Hematopoietic multipotent progenitor cell treated with erythropoietin and hydrocortisone succinate and interleukin-3 and kit ligand, for 6 days (in vitro differentiated cells): ENCODE data around the gene MCRIP2.
"Not testable (repeated sequence)": the region's sequence is repeated elsewhere in the genome, so short reads cannot be mapped to it uniquely, and the experiment has no call there.

Experiments
- DNase-seq: peaks from one replicate; pipeline ENCODE4 v3.0.0-alpha.2; 2015

MCRIP2 gene

DNA sequence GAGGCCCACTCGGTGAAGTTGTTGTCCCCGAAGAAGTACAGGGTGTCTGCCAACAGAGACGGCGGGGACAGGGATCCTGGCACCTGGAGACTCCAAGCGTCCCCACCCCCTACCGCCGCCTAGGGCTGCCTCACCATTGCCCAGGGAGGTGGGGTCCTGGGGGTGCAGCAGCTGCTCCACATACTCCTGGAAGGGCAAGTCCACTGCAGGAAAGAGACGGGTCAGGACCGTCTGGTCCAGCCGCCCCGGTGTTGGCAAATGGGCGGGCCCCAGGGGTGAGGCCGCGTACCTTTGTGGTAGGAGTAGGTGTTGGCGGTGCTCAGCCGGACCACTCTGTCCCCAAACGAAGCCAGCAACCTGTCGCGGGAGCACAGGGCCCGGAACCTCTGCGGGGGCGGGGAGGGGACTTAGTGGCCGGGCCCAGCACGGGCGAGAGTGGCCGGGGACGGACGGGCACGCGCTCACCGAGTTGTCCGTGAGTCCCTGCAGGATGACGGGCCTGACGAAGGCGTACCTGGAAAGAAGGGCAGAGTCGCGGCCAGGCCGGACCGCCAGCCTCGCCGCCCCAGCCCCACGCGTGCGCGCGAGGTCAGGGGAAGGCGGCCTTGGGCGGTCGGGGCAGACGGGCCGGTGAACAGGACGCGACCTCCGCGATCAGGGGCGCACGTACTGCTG lies 41.9 kb downstream of the MCRIP2 start:
- DNase-seq: peak; percentile 36

DNA sequence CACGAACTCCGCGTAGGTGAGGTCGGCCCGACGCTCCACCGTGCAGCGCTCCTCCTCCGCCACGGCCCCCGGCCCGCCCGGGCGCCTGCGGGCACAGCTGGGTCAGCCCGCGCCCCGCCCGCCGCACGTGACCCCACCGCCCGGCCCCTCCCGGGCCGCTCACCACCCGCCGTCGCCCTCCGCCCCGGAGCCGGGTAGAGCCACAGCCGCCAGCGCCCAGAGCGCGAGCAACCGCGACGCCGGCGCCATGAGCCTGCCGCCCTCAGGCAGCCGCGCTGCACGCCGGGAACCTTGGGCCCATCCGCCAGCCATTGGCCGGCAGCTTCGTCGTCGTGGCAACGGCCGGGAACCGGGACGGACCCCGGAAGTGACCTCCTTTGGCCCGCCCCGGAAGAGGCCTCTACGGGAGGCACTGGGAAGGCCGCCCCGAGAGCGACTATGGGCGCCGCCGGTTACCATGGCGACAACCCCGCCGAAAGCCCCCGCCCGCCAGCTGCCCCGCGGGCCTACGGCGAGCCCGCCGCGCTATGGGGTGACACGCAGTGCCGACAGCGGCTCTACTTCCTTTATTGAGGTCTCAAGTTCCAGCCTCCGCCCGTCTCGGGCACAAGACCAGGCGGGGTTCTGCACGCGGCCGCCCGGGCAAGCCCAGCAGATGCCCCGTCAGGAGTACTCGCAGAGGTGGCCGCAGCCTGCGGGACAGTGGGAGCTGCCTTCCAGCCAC lies 42.6 kb downstream of the MCRIP2 start, which contains the start of gene JMJD8:
Gene JMJD8, minus strand, starts transcription at position 264 of the 724 bp plus-strand sequence. Its CDS starts 15 bp downstream, at position 249.
- peak; percentile 98 for DNase-seq

- no peak for DNase-seq
These were observed 43.5 kb downstream of the MCRIP2 start for GRCh38 chr16:684961-685696.

- DNase-seq: peak; percentile 74
These were observed 44.3 kb downstream of the MCRIP2 start for GRCh38 chr16:685967-686366.

DNA sequence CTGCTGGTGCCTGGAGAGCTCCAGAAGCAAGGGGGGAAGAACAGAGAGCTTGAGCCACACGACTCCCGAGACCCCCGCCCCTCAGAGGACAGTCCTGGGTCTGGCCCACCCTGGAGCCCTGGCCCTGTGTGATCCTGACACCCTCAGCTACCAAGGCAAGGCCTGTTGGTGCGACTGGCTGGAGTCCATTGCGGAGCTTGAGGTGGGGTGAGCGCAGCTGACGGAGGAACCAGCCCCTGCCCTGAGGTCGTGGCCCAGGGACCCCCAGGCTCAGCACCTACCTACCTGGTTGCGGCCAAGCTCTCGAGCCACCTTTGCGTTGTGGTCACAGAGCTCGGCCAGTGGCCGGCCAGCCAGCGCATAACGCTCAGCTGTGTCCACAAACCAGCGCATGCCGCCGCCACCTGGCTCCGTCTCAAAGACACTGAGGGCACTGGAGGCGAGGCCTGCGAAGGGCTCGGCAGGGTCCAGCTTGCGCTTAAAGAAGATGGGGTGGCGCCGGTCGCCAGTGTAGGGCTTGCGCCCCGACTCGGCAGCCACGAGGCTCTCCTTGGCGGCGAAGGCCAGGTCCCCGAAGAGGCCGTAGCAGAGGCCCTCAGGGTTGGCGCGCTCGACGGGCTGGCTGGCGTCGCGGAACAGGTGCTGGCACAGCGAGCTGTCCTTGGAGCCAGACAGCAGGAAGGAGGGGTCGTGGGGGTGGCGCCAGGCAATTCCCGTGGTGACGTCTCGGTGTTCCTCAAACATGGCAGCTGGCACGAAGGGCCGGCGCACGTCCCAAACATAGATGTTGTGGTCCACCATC lies 45.0 kb downstream of the MCRIP2 start:
- DNase-seq: no peak

DNA sequence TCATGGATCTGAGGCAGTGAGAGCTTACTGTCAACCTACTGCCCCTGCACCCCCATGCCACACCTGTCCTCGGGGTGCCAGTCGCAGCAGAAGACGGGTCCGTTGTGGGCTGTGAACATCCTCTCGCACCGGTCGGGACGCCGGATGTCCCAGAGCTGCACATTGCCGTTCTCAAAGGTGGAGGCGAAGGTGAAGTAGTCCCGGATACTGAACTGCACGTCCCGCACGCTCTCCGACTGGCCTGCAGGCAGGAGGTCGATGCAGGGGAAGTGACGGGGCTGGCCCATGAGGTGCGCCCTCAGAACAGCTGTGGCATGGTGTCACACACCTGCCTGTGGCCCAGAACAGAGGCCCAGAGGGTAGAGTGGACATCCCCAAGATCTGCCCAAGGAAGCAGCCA lies 45.9 kb downstream of the MCRIP2 start:
- DNase-seq: no peak

DNA sequence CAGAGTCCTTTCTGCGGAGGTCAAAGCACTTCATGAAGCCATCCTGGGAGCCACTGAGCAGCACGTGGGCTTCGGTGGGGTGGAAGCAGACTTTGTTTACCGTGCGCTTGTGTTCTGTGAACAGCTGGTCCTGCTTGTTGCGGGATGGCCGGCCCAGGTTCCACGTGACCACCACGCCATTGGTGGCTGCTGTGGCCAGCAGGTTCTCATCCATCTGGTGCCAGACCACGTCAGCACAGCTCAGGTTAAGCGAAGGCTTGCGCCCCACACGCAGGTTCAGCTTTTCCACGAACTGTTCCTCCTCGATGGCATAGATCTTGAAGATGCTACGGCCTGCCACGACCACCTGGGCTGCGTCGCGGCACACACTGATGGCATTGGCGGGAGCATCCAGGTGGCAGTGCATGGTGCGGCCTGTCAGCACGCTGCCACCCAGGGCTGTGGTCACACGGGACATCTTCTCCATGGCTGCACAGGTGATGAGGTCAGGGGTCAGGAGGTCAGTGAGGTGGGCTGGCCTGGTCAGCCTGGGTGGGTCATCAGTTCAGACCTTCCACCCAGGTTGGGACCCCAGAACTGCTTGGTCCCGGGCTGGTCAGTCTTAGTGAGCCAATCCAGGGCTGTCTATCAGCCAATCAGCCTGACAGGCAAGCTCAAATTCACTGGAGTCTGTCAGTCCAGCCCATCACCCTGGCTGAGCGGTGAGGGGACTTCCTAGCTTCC lies 47.7 kb downstream of the MCRIP2 start:
- no peak for DNase-seq

DNA sequence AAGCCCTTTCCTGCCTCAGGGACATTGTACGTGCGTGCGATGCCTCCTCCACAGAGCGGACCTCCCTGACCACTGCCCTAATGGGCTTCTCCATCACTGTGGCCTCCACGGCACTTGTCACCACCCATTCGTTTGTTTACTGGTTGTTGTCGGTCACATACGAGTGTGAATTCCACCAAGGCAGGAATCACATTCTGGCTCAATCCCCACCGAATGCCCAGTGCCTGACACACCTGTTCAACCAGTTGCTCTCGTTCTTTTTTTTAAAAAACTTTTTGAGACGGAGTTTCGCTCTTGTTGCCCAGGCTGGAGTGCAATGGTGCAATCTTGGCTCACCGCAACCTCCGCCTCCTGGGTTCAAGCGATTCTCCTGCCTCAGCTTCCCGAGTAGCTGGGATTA lies 49.6 kb downstream of the MCRIP2 start:
- not testable (repeated sequence) for DNase-seq

GRCh38 chr16:692356-693108 lies 50.9 kb downstream of the MCRIP2 start:
- DNase-seq: no peak

GRCh38 chr16:693364-693763 lies 51.7 kb downstream of the MCRIP2 start:
- DNase-seq: no peak

- DNase-seq: no peak
These were observed 52.1 kb downstream of the MCRIP2 start for GRCh38 chr16:693766-694165.

DNA sequence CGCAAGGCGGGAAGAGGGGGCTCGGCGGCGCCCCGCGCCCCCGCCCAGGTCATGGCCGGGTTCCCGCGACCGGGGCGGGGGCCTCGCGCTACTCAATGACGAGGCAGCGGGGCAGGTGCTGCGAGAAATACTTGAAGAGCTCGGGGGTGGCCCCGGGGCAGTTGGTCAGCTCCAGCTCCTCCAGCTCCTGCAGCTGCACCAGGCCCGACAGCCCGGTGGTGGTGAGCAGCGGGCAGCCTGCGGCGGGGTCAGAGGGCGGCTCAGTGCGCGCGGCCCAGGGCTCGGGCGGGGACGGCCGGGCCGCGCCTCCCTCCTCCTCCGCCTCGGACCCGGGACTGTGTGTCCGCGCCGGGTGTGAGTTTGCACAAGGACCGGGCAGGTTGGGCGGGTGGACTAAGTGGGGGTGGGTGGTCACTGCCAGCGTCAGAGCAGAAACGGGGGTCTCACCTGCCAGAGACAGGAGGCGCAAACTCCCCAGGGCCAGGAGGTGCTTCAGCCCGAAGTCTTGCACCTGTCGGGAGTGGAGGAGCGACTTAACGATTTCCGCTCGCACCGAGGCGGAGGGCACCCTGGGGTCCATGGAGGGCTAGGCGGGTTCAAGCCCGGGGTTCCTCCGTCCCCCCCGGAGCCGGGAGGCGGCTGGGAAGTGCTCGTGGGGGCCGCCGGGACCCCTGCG lies 52.7 kb downstream of the MCRIP2 start:
- no peak for DNase-seq

- DNase-seq: no peak
These were observed 53.3 kb downstream of the MCRIP2 start for GRCh38 chr16:694863-695354.

DNA sequence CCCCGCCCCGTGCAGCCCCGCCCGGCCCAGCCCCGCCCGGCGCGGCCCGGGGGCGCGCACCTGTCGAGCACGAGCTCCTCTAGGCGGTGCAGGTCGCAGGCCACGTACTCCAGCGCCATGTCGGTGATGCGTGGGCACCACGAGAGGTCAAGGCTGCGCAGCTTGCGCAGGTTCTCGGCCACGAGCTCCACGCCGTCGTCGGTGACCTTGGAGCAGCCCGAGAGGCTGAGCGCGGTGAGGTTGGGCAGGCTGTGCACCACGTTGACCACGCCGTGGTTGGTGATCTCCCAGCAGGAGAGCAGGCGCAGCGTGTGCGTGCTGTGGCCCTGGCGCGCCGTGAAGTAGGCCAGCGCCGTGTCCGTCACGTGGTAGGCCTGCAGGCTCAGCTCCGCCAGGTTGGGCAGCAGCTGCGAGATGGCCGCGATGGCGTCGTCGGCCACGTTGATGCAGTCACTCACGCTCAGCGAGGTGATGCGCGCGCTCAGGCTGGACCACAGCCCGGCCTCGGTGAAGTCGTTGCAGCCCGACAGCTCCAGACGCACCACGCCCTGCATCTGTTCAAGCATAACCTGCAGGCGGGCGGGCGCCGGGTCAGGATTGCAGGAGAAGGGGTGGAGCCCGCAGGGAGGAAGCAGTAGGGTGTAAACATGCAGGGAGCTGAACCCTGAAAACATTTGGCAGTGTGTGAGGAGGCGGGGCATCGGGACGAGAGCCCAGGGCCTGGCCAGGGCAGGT lies 53.9 kb downstream of the MCRIP2 start:
- DNase-seq: peak; percentile 69
